MM.1S (cell line): ENCODE results near the gene CCDC88B.

ENCODE experiments used
- DNase-seq: peaks from one replicate; pipeline ENCODE4 v3.0.0-alpha.2; 2015
- H2AFZ ChIP-seq: fragments of 300-600 bp; sonication (generic); 2 replicates; pipeline ENCODE4 v1.6.0; 2016; ENCODE audit warnings: antibody characterized with exemption, low read length
- H3F3A ChIP-seq: fragments of 300-600 bp; sonication (generic); 2 replicates; pipeline ENCODE4 v1.6.1; 2016; ENCODE audit warnings: mild to moderate bottlenecking, antibody characterized with exemption, low read length, moderate library complexity, mixed read lengths; ENCODE audit not compliant: insufficient read depth
- H3K27ac ChIP-seq: fragments of 300-600 bp; sonication (generic); 2 replicates; pipeline ENCODE4 v1.5.1; 2016; ENCODE audit warnings: mild to moderate bottlenecking, low read length
- H3K27me3 ChIP-seq: fragments of 300-600 bp; sonication (generic); replicated peaks from 2 replicates; pipeline ENCODE4 v1.6.0; 2016; ENCODE audit warnings: low read length; ENCODE audit not compliant: insufficient read depth
- H3K36me3 ChIP-seq: fragments of 300-600 bp; sonication (generic); replicated peaks from 2 replicates; pipeline ENCODE4 v1.6.1; 2016; ENCODE audit warnings: mild to moderate bottlenecking, low read length, mixed read lengths; ENCODE audit not compliant: insufficient read depth
- H3K4me1 ChIP-seq: fragments of 300-600 bp; sonication (generic); 2 replicates; pipeline ENCODE4 v1.6.1; 2016; ENCODE audit warnings: low read length, mixed read lengths
- H3K4me2 ChIP-seq: fragments of 300-600 bp; sonication (generic); 2 replicates; pipeline ENCODE4 v1.6.0; 2016; ENCODE audit warnings: low read depth, low read length
- H3K4me3 ChIP-seq: fragments of 300-600 bp; sonication (generic); 2 replicates; pipeline ENCODE4 v1.5.1; 2016; ENCODE audit warnings: low read length, mixed read lengths
- H3K79me2 ChIP-seq: fragments of 300-600 bp; sonication (generic); 2 replicates; pipeline ENCODE4 v1.6.1; 2016; ENCODE audit warnings: mixed run types, low read length, mixed read lengths
- H3K9ac ChIP-seq: fragments of 300-600 bp; sonication (generic); 2 replicates; pipeline ENCODE4 v1.6.1; 2016; ENCODE audit warnings: low read length, mixed read lengths
- H3K9me2 ChIP-seq: fragments of 300-600 bp; sonication (generic); replicated peaks from 2 replicates; pipeline ENCODE4 v1.6.1; 2016; ENCODE audit warnings: mild to moderate bottlenecking, low read length, mixed read lengths; ENCODE audit not compliant: insufficient read depth
- H3K9me3 ChIP-seq: fragments of 300-600 bp; sonication (generic); replicated peaks from 2 replicates; pipeline ENCODE4 v1.6.1; 2016; ENCODE audit warnings: mild to moderate bottlenecking, low read length, mixed read lengths; ENCODE audit not compliant: insufficient read depth
- H4K20me1 ChIP-seq: fragments of 300-600 bp; sonication (generic); 2 replicates; pipeline ENCODE4 v1.6.1; 2016; ENCODE audit warnings: mild to moderate bottlenecking, low read length, moderate library complexity, mixed read lengths; ENCODE audit not compliant: insufficient read depth
- CTCF ChIP-seq: fragments of 300-600 bp; sonication (generic); IDR thresholded peaks from 2 replicates; pipeline ENCODE4 v1.5.1; 2016; ENCODE audit warnings: antibody characterized with exemption, low read length, mixed read lengths
- EZH2 ChIP-seq: fragments of 300-600 bp; sonication (generic); optimal IDR thresholded peaks from 2 replicates; pipeline ENCODE3; 2017; ENCODE audit warnings: low read depth, mild to moderate bottlenecking, antibody characterized with exemption, low read length, mixed read lengths
- EZH2phosphoT487 ChIP-seq: fragments of 300-600 bp; sonication (generic); IDR thresholded peaks from 2 replicates; pipeline ENCODE4 v1.6.1; 2018; ENCODE audit warnings: antibody characterized with exemption, low read length

CCDC88B gene

GRCh38 chr11:64364435-64364834, 24.4 kb downstream of the CCDC88B start:
- Histone ChIP-seq H3K79me2 (peaks cover 10% of the 10 kb centered on the region), H2AFZ (no peak overlapping the region), H3K4me1 (peaks cover 13% of the 10 kb centered on the region), H3K9me2 (no peaks in the 10 kb centered on the region), H3F3A (no peaks in the 10 kb centered on the region), H3K4me2 (no peak overlapping the region), H3K27ac (no peak overlapping the region), H3K9me3 (no peaks in the 10 kb centered on the region), H3K27me3 (no peaks in the 10 kb centered on the region), H3K36me3 (no peaks in the 10 kb centered on the region; the same call in 1 of the 2 replicates), H3K9ac (no peak overlapping the region), H4K20me1 (no peaks in the 10 kb centered on the region), H3K4me3 (no peak overlapping the region)
- no peak for TF ChIP-seq CTCF
- no peak for TF ChIP-seq EZH2phosphoT487
- TF ChIP-seq EZH2 = no peak
- DNase-seq = no peak

GRCh38 chr11:64364911-64365310, 24.9 kb downstream of the CCDC88B start:
- Histone ChIP-seq H3K9me2 (no peaks in the 10 kb centered on the region), H3K36me3 (no peaks in the 10 kb centered on the region; the same call in 1 of the 2 replicates), H4K20me1 (no peaks in the 10 kb centered on the region), H3F3A (no peaks in the 10 kb centered on the region), H3K9me3 (no peaks in the 10 kb centered on the region), H3K27me3 (no peaks in the 10 kb centered on the region), H3K4me3 (no peak overlapping the region), H2AFZ (no peak overlapping the region), H3K79me2 (peaks cover 5% of the 10 kb centered on the region), H3K27ac (no peak overlapping the region), H3K4me1 (peaks cover 8% of the 10 kb centered on the region; the same call in 1 of the 2 replicates), H3K4me2 (no peak overlapping the region), H3K9ac (no peak overlapping the region)
- TF ChIP-seq CTCF (no peak), EZH2phosphoT487 (no peak), EZH2 (no peak)
- no peak for DNase-seq

- Histone ChIP-seq H3K36me3 (no peaks in the 10 kb centered on the region; the same call in 1 of the 2 replicates), H3K4me3 (no peak overlapping the region), H3K4me1 (peaks cover 2% of the 10 kb centered on the region; the same call in 1 of the 2 replicates), H3K79me2 (no peaks in the 10 kb centered on the region), H3K27me3 (no peaks in the 10 kb centered on the region), H3F3A (no peaks in the 10 kb centered on the region), H3K9me3 (no peaks in the 10 kb centered on the region), H3K9ac (no peak overlapping the region), H3K4me2 (no peak overlapping the region), H3K27ac (no peak overlapping the region), H2AFZ (no peak overlapping the region), H3K9me2 (no peaks in the 10 kb centered on the region), H4K20me1 (no peaks in the 10 kb centered on the region)
- DNase-seq = no peak
- TF ChIP-seq EZH2phosphoT487 (no peak), EZH2 (no peak), CTCF (no peak)
Measured at GRCh38 chr11:64366751-64367150, 26.7 kb downstream of the CCDC88B start.
